Fibroblast of lung (primary cell): ENCODE measurements around the gene CAMTA1. TPM values are rescaled to one million over a fixed set of nuclear protein-coding genes. Genes with fewer than 3 reads are reported as not detected.

Source experiments
- DNase-seq, 2 donors: peaks; one replicate each; pipeline versions ENCODE4 v3.0.0 to v3.0.0-alpha.2; 2010; ENCODE audit warnings: low read depth in 2 of 2
- H2AFZ ChIP-seq: 2 replicates; pipeline ENCODE4 v1.5.1; 2012; ENCODE audit warnings: low read length, control low read depth, inconsistent platforms
- H3K27ac ChIP-seq: 2 replicates; pipeline ENCODE4 v1.5.1; 2011; ENCODE audit warnings: low read length, control low read depth; ENCODE audit not compliant: insufficient read depth
- H3K27me3 ChIP-seq: 2 replicates; pipeline ENCODE4 v1.5.1; 2011; ENCODE audit warnings: mild to moderate bottlenecking, low read length; ENCODE audit not compliant: control insufficient read depth, insufficient read depth
- H3K36me3 ChIP-seq: 2 replicates; pipeline ENCODE4 v1.5.1; 2011; ENCODE audit warnings: low read length; ENCODE audit not compliant: control insufficient read depth, insufficient read depth
- H3K4me1 ChIP-seq: 2 replicates; pipeline ENCODE4 v1.5.1; 2011; ENCODE audit warnings: low read length; ENCODE audit not compliant: control insufficient read depth, insufficient read depth; ENCODE audit errors: extremely low read depth
- H3K4me2 ChIP-seq: 2 replicates; pipeline ENCODE4 v1.5.1; 2011; ENCODE audit warnings: low read length, control low read depth; ENCODE audit not compliant: insufficient read depth; ENCODE audit errors: extremely low read depth
- H3K4me3 ChIP-seq, 4 experiments: fragments of 200-600 bp in 1 of 4; sonication (generic) in 1 of 4; replicated peaks in 1 of 4; 2 replicates each; pipeline ENCODE4 v1.5.1; 2011 to 2016; ENCODE audit warnings: low read length in 4 of 4, low read depth in 3 of 4, mild to moderate bottlenecking in 3 of 4, control low read depth in 2 of 4, inconsistent platforms in 1 of 4, mixed read lengths in 1 of 4; ENCODE audit not compliant: insufficient read depth in 1 of 4; ENCODE audit errors: control extremely low read depth in 1 of 4
- H3K79me2 ChIP-seq: 2 replicates; pipeline ENCODE4 v1.5.1; 2012; ENCODE audit warnings: mild to moderate bottlenecking, low read length, inconsistent platforms; ENCODE audit not compliant: control insufficient read depth, insufficient read depth
- H3K9ac ChIP-seq: 2 replicates; pipeline ENCODE4 v1.5.1; 2011; ENCODE audit warnings: mild to moderate bottlenecking, low read length, control low read depth; ENCODE audit not compliant: insufficient read depth
- H3K9me3 ChIP-seq: 2 replicates; pipeline ENCODE4 v1.5.1; 2012; ENCODE audit warnings: low read depth, low read length; ENCODE audit not compliant: control insufficient read depth, insufficient read depth
- H4K20me1 ChIP-seq: 2 replicates; pipeline ENCODE4 v1.5.1; 2011; ENCODE audit warnings: low read length; ENCODE audit not compliant: control insufficient read depth, insufficient read depth; ENCODE audit errors: extremely low read depth
- EZH2 ChIP-seq: IDR thresholded peaks from 2 replicates; pipeline ENCODE4 v1.5.1; 2012; ENCODE audit warnings: low read length, control low read depth, mild to moderate bottlenecking; ENCODE audit errors: missing control alignments
- polyA plus RNA-seq, 2 donors: library from polyadenylated mRNA; depleted of rRNA in 1 of 2; stranded (reverse) in 1 of 2; unstranded in 1 of 2; fragments of >200 nt; gene quantifications; 2 replicates each; pipeline ENCODE4 v1.2.1, GENCODE V29; 2011 to 2012; ENCODE audit warnings: missing spikeins in 1 of 2
- total RNA-seq: library from RNA; depleted of rRNA; stranded (reverse); fragments of >200 nt; gene quantifications from 2 replicates; pipeline ENCODE4 v1.2.1, GENCODE V29; 2014
- TF ChIP-seq, protein P1 (sequence below), 2 donors: IDR thresholded peaks in 1 of 2; conservative IDR thresholded peaks in 1 of 2; 1 replicate in 1 of 2; 2 replicates in 1 of 2; pipeline ENCODE4 v1.5.1; 2011 to 2012; ENCODE audit warnings: low read length in 2 of 2, control low read depth in 1 of 2, inconsistent platforms in 1 of 2, low read depth in 1 of 2, mild to moderate bottlenecking in 1 of 2

The CAMTA1 gene
- total and polyA plus RNA-seq, 2 donors (not counting 1 experiment from before 2014, with no cell fraction given): 47.6 to 86.0 TPM

DNA sequence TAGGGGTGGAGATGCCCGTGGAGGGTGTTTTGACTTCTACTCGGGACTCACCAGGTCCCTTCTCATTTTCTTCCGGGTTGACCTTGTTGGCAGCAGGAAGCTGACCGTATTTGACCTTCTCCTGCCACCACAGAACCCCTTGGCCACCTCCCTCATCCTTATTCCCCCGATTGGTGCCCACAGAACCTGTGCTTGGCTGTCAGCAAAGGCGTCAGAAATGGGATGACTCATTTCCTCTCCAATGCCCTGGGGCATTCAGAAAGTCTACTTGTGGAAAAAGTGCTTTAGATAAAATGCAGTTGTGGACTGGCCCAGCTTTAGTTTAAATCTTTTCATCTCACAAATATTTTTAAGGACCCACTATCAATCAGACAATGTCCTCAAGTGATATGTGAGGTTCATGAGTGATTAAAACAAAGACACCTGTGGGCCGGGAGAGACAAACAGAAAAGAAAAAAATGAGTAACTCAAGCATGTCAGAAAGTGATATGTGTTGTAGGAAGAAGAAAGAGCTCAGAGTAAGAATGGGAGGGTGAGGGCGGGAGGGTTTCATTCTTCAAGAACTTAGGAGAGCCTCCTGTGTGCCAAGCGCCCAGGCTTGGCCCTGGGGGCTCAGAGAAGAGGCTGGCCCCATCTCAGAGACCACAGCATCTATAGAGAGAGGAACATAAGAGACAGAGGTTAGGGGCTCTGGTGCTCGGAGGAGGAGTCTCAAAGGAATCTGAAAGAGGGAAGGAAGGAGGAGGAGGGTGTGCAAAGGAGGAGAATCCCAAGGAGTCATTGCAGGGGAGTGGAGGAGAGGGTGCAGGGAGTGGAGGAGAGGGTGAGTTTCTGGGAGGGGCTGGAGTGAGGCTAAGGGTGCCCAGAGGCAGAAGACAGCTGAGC is 764.3 kb downstream of the CAMTA1 start:
- DNase-seq: peak; percentile 50 to 89
- Histone ChIP-seq H3K9me3 (no peaks in the 10 kb centered on the region), H2AFZ (no peak overlapping the region), H3K4me1 (no peaks in the 10 kb centered on the region), H3K4me3 (no peak overlapping the region), H3K27ac (no peak overlapping the region), H3K9ac (no peak overlapping the region), H3K4me2 (no peak overlapping the region), H3K27me3 (no peaks in the 10 kb centered on the region), H3K36me3 (no peaks in the 10 kb centered on the region), H4K20me1 (no peaks in the 10 kb centered on the region), H3K79me2 (no peaks in the 10 kb centered on the region)
- no peak for TF ChIP-seq EZH2
- TF ChIP-seq, protein P1, sequence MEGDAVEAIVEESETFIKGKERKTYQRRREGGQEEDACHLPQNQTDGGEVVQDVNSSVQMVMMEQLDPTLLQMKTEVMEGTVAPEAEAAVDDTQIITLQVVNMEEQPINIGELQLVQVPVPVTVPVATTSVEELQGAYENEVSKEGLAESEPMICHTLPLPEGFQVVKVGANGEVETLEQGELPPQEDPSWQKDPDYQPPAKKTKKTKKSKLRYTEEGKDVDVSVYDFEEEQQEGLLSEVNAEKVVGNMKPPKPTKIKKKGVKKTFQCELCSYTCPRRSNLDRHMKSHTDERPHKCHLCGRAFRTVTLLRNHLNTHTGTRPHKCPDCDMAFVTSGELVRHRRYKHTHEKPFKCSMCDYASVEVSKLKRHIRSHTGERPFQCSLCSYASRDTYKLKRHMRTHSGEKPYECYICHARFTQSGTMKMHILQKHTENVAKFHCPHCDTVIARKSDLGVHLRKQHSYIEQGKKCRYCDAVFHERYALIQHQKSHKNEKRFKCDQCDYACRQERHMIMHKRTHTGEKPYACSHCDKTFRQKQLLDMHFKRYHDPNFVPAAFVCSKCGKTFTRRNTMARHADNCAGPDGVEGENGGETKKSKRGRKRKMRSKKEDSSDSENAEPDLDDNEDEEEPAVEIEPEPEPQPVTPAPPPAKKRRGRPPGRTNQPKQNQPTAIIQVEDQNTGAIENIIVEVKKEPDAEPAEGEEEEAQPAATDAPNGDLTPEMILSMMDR (conservative IDR thresholded peaks at IDR 0.05 in 1 of 2, IDR thresholded peaks at IDR 0.05 in 1 of 2; ENCODE audit: low read depth in 1 of 2, low read length in 2 of 2): no peak

- no peak overlapping the region for H3K4me3 ChIP-seq
- H3K36me3 ChIP-seq: no peaks in the 10 kb centered on the region
- no peak overlapping the region for H3K27ac ChIP-seq
- H3K4me2 ChIP-seq: no peak overlapping the region
- H3K9me3 ChIP-seq: no peaks in the 10 kb centered on the region
- H3K27me3 ChIP-seq: no peaks in the 10 kb centered on the region
- no peak for TF ChIP-seq EZH2
- TF ChIP-seq, protein P1 (conservative IDR thresholded peaks at IDR 0.05 in 1 of 2, IDR thresholded peaks at IDR 0.05 in 1 of 2; ENCODE audit: low read depth in 1 of 2, low read length in 2 of 2): no peak
- no peaks in the 10 kb centered on the region for H3K79me2 ChIP-seq
- no peaks in the 10 kb centered on the region for H3K4me1 ChIP-seq
- no peaks in the 10 kb centered on the region for H4K20me1 ChIP-seq
- DNase-seq: no peak
- no peak overlapping the region for H3K9ac ChIP-seq
- no peak overlapping the region for H2AFZ ChIP-seq
Observed at GRCh38 chr1:7550261-7550865, 765.1 kb downstream of the CAMTA1 start.

- H3K9me3 ChIP-seq: no peaks in the 10 kb centered on the region
- DNase-seq: no peak
- H3K4me3 ChIP-seq: no peak overlapping the region
- TF ChIP-seq, protein P1 (conservative IDR thresholded peaks at IDR 0.05 in 1 of 2, IDR thresholded peaks at IDR 0.05 in 1 of 2; ENCODE audit: low read depth in 1 of 2, low read length in 2 of 2): no peak
- TF ChIP-seq EZH2: no peak
- H2AFZ ChIP-seq: no peak overlapping the region
- no peaks in the 10 kb centered on the region for H3K4me1 ChIP-seq
- H3K36me3 ChIP-seq: no peaks in the 10 kb centered on the region
- H3K27ac ChIP-seq: no peak overlapping the region
- no peak overlapping the region for H3K9ac ChIP-seq
- no peak overlapping the region for H3K4me2 ChIP-seq
- no peaks in the 10 kb centered on the region for H3K79me2 ChIP-seq
- no peaks in the 10 kb centered on the region for H3K27me3 ChIP-seq
- H4K20me1 ChIP-seq: no peaks in the 10 kb centered on the region
Observed at GRCh38 chr1:7550981-7551380, 765.7 kb downstream of the CAMTA1 start.
